Central memory CD8-positive, alpha-beta T cell (primary cell): ENCODE measurements around the gene IGF1.

ENCODE experiments used
- ATAC-seq: fragments of 150-1000 bp; cut with Tn5 transposase; replicated peaks from 2 replicates; pipeline ENCODE4 v1.10.0; 2022; ENCODE audit warnings: mild to moderate bottlenecking, moderate FRiP score, moderate number of reproducible peaks; ENCODE audit not compliant: poor library complexity, severe bottlenecking; ENCODE audit errors: extremely low read depth
- DNase-seq, 2 donors: peaks; one replicate each; pipeline ENCODE4 v3.0.0; 2021; ENCODE audit warnings: low spot score in 2 of 2
- H3K27ac Mint-ChIP-seq: one replicate; pipeline ENCODE4 v1.8.0; 2022; ENCODE audit warnings: low read depth, mild to moderate bottlenecking, moderate library complexity, mixed read lengths
- H3K27me3 Mint-ChIP-seq: one replicate; pipeline ENCODE4 v1.8.0; 2022; ENCODE audit warnings: mixed read lengths
- H3K36me3 Mint-ChIP-seq: one replicate; pipeline ENCODE4 v1.8.0; 2022; ENCODE audit warnings: mild to moderate bottlenecking, moderate library complexity, mixed read lengths; ENCODE audit not compliant: insufficient read depth
- H3K4me1 Mint-ChIP-seq: one replicate; pipeline ENCODE4 v1.8.0; 2022; ENCODE audit warnings: mixed read lengths
- H3K4me3 Mint-ChIP-seq: one replicate; pipeline ENCODE4 v1.8.0; 2022; ENCODE audit warnings: mild to moderate bottlenecking, moderate library complexity, mixed read lengths
- H3K9me3 Mint-ChIP-seq: one replicate; pipeline ENCODE4 v1.8.0; 2022; ENCODE audit warnings: mixed read lengths

The IGF1 gene

DNA sequence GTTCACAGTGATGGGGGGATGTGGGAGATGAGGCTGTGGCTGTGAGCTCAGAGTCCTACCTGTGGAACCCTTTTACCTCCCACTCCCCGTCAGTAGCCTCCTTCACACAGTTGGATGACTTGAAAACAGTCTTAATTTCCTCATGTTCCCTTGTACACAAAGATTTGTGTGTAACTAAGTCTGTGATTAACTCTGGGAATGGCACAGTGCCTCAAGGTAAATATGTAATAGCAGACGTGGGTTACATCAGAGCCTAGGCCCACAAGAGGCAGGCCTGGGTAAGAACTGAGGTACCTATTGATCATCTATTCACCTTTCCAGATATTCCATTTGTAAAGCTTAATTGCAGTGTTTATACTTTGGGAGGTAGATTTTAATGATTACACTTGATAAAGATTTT, 5.8 kb upstream of the IGF1 start:
- Mint-ChIP-seq H3K36me3 (peaks cover 2% of the 10 kb centered on the region), H3K27ac (no peak overlapping the region), H3K27me3 (peaks cover 8% of the 10 kb centered on the region), H3K4me3 (no peak overlapping the region), H3K4me1 (peaks cover 11% of the 10 kb centered on the region), H3K9me3 (no peaks in the 10 kb centered on the region)
- DNase-seq (no peak), ATAC-seq (no peak)

GRCh38 chr12:102484428-102484958, 4.1 kb upstream of the IGF1 start:
- no peaks in the 10 kb centered on the region for H3K27me3 Mint-ChIP-seq
- H3K9me3 Mint-ChIP-seq, result no peaks in the 10 kb centered on the region
- peak; percentile 16 to 21 for DNase-seq
- ATAC-seq, result peak; percentile 49
- peaks cover 2% of the 10 kb centered on the region for H3K36me3 Mint-ChIP-seq
- peaks cover 11% of the 10 kb centered on the region for H3K4me1 Mint-ChIP-seq
- no peak overlapping the region for H3K27ac Mint-ChIP-seq
- peak overlapping the region; percentile 63 for H3K4me3 Mint-ChIP-seq

- no peak for ATAC-seq
- H3K36me3 Mint-ChIP-seq, result peaks cover 2% of the 10 kb centered on the region
- no peaks in the 10 kb centered on the region for H3K27me3 Mint-ChIP-seq
- peaks cover 11% of the 10 kb centered on the region for H3K4me1 Mint-ChIP-seq
- H3K27ac Mint-ChIP-seq, result no peak overlapping the region
- H3K9me3 Mint-ChIP-seq, result no peaks in the 10 kb centered on the region
- H3K4me3 Mint-ChIP-seq, result peak overlapping the region; percentile 63
- no peak for DNase-seq
These were observed 3.7 kb upstream of the IGF1 start for GRCh38 chr12:102484017-102484416.

- H3K36me3 Mint-ChIP-seq, result peaks cover 2% of the 10 kb centered on the region
- H3K27me3 Mint-ChIP-seq, result no peaks in the 10 kb centered on the region
- no peak for DNase-seq
- H3K4me3 Mint-ChIP-seq, result no peak overlapping the region
- H3K27ac Mint-ChIP-seq, result no peak overlapping the region
- no peaks in the 10 kb centered on the region for H3K9me3 Mint-ChIP-seq
- H3K4me1 Mint-ChIP-seq, result peaks cover 11% of the 10 kb centered on the region
- ATAC-seq, result no peak
These were observed 3.1 kb upstream of the IGF1 start for GRCh38 chr12:102483466-102483865.

DNA sequence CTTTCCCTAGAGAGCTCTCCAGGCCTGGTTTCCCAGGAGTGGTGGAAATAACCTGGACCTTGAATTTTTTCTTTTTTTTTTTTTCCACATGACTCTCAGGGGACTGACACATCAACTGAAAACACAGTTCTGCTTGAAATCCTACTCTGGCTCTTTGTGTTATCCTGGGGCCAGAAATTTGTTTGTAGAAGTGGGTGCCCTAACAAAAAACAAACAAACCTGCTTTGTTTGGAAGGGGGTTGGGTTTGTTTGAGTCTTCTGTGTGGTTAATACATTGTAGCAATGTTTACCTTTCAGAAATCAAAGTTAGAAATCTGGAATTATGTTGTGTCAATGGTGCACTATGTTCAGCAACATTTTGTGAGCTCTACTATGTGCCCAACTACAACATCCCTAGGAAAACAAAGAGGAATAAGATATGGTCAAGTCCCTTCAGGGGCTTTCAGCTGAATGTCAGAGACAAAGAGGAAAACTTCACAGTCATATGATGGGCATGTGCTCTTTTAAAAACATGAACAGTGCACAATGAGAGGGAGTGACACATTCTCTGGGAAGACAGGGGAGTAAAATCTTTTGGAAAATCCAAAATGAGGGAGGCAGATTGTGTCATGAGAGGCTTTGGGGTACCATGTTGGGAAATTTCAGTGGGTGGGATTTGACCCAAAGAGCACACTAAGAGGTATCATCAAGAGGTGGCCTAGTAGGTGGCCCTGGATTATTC, 1.5 kb upstream of the IGF1 start:
- peaks cover under 1% of the 10 kb centered on the region for H3K27me3 Mint-ChIP-seq
- peaks cover 11% of the 10 kb centered on the region for H3K4me1 Mint-ChIP-seq
- DNase-seq, result no peak
- H3K4me3 Mint-ChIP-seq, result no peak overlapping the region
- H3K27ac Mint-ChIP-seq, result no peak overlapping the region
- no peaks in the 10 kb centered on the region for H3K9me3 Mint-ChIP-seq
- ATAC-seq, result no peak
- peaks cover 2% of the 10 kb centered on the region for H3K36me3 Mint-ChIP-seq

DNA sequence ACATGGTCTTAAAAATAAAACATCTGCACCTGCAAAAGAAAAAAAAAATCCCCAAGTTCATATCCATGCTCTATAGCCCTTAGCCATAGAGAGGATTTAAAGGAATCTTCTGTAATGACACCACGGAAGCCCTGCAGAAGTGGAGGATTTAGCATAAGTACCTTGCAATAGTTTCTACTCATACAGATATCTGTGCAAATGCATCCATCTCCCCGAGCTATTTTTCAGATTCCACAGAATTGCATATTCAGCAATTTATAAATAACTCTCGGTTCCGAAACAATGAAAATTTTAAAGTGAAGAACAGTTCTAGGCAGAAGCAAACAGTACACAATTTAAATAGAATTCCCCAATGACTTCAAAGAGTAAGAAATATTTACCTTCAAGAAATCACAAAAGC, 424 bp downstream of the IGF1 start:
- DNase-seq (no peak), ATAC-seq (no peak)
- H3K9me3 Mint-ChIP-seq, result no peaks in the 10 kb centered on the region
- peaks cover 15% of the 10 kb centered on the region for H3K4me1 Mint-ChIP-seq
- H3K4me3 Mint-ChIP-seq, result no peak overlapping the region
- H3K27me3 Mint-ChIP-seq, result peaks cover 19% of the 10 kb centered on the region
- H3K36me3 Mint-ChIP-seq, result peaks cover 2% of the 10 kb centered on the region
- H3K27ac Mint-ChIP-seq, result no peak overlapping the region

DNA sequence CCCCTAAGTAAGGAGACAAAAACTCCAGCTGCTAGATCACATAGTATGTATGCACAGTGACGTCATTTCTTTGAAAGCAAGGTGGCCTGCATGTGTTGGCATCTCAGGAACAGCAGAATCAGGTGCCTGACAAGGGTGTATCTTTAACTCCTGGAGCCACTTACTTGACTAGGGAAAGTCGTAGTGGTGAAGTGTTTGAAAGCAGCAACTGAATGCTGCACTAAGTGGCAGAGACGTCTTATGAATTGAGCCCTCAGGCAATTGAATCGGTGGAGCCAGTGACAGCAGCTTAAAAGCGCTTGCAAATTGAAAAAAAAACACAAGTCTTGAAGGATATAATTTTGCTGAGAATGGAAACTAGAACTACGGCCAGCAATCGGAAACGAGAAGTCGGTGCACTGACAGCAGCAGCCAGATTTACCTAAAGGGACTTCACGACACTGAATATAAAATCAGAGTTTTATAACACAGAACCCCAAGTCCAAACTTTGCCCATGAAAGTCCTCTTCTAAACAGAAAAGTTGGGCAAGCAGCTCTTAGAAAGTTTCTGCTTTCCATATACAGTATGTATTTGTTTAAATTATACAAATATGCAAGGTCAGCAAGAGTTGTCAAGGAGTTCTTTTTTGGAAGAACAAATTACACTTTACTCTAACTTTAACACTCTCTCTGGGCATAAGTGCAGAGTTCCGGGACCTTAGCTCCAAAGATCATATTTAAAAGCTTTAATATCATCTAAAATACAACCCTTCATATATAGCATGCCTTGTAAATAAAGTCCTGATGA, 1.1 kb downstream of the IGF1 start:
- Mint-ChIP-seq H3K27me3 (peaks cover 19% of the 10 kb centered on the region), H3K4me3 (no peak overlapping the region), H3K9me3 (no peaks in the 10 kb centered on the region), H3K4me1 (peaks cover 12% of the 10 kb centered on the region), H3K27ac (no peak overlapping the region), H3K36me3 (no peaks in the 10 kb centered on the region)
- DNase-seq (no peak), ATAC-seq (no peak)

DNA sequence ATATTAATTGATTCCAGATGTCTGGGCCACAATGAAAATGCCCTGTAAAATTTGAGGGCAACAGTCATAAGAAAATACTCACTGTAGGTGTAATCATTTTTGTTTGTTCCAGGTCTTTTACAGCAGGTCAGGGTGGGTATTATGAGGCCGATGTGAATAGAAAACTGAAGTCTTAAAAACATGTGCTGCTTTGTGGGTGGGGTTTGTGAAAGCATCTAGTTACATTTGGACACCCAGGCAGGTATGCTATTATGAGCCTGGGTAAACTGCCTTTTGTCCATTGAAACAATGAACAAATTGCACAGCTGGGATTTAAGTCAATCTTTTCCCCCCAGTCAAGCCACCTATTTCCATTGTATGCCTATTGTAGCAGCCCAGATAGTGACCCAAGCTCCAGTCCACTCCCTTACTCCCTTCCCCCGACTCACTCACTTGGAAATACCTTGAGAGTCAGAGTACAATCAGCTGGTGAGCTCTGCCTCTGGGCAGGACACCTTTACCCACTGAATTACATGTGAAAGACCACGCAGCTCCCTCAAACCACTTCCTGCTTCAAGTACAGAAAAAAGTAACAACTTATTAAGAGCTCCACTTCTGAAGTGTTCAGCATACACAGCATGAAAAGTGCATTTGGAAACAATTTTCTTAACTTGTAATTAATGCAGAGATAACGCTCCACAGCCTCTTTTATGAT, 1.8 kb downstream of the IGF1 start:
- Mint-ChIP-seq H3K27me3 (peaks cover 19% of the 10 kb centered on the region), H3K9me3 (no peaks in the 10 kb centered on the region), H3K27ac (no peak overlapping the region), H3K4me3 (no peak overlapping the region), H3K4me1 (peaks cover 4% of the 10 kb centered on the region), H3K36me3 (no peaks in the 10 kb centered on the region)
- peak; percentile 92 for ATAC-seq
- peak in 1 of 2 donors; percentile 43 for DNase-seq

GRCh38 chr12:102475355-102475754, 5.0 kb downstream of the IGF1 start:
- Mint-ChIP-seq H3K36me3 (no peaks in the 10 kb centered on the region), H3K4me3 (no peak overlapping the region), H3K9me3 (no peaks in the 10 kb centered on the region), H3K4me1 (peaks cover 4% of the 10 kb centered on the region), H3K27ac (no peak overlapping the region), H3K27me3 (peaks cover 19% of the 10 kb centered on the region)
- DNase-seq (no peak), ATAC-seq (no peak)

DNA sequence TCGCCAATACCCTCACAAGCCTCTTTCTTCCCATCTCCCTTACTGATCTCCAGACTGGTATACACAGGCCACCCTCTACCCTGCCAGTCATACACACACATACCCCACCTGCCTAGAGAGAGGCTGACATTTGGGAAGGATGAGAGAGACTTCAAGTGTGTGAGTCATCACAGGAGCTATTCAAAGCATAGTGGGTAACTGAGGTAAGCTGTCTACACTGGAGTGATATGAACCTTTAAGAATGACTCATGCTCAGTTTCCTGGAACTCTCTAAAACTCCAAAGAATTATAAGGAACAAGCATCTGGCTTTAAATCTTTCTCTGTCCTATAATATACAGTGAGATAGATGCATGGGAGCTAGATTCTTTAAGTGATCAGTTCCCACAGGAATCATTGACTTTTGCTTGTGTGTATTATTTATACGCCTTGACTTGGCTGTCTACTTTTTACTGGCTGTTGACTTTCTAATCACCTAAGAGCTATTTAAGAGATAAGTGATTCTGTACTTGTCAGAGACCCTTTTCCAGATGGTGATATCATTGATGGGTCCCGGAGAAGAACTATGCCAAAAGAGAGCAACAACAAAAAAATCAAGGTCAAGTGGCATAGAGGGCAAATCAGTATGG, 5.8 kb downstream of the IGF1 start:
- H3K27me3 Mint-ChIP-seq, result peaks cover 19% of the 10 kb centered on the region
- H3K36me3 Mint-ChIP-seq, result no peaks in the 10 kb centered on the region
- ATAC-seq (no peak), DNase-seq (no peak)
- H3K9me3 Mint-ChIP-seq, result no peaks in the 10 kb centered on the region
- H3K27ac Mint-ChIP-seq, result no peak overlapping the region
- peaks cover 4% of the 10 kb centered on the region for H3K4me1 Mint-ChIP-seq
- H3K4me3 Mint-ChIP-seq, result no peak overlapping the region

DNA sequence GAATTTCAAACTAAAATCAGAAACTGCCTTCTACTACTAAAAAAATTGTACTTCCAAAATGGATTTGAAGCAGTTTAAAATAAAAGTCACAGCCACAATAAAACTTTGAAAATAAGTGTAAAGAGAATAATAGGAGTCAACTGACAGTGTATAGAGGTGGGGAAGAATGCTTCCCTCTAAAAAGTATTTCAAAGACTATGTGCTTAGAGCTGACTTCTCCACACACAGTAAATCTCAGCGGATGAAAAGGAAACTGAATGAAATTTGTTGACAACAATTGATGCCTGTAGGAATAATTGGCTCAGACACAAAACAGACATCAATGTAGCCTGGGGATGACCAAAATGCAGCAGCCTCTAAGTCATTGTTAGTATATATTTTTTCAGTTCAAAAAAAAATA, 7.9 kb downstream of the IGF1 start:
- ATAC-seq, result no peak
- H3K27me3 Mint-ChIP-seq, result peaks cover 37% of the 10 kb centered on the region
- DNase-seq, result no peak
- no peaks in the 10 kb centered on the region for H3K36me3 Mint-ChIP-seq
- no peak overlapping the region for H3K27ac Mint-ChIP-seq
- H3K4me1 Mint-ChIP-seq, result peaks cover 4% of the 10 kb centered on the region
- no peaks in the 10 kb centered on the region for H3K9me3 Mint-ChIP-seq
- no peak overlapping the region for H3K4me3 Mint-ChIP-seq

DNA sequence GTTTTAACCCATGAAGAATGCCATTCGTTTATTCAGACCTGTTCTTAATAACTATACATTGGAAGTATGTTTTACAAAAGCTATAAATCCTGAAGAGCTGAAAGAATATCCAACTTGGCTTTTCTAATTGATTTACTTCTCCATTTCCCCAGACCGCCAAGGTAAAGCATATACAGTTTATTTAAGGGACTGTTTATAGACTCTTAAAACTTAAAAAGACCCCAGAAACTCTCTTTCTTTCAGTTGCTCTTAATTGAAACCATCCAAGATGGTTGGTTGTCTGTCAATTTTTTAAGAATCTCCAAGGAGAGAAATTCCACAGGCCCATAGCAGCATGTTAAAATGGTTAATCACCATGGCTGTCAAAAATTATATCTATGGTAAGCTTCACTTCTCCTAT, 8.8 kb downstream of the IGF1 start:
- Mint-ChIP-seq H3K27me3 (peaks cover 40% of the 10 kb centered on the region), H3K4me3 (no peak overlapping the region), H3K27ac (no peak overlapping the region), H3K36me3 (peaks cover 1% of the 10 kb centered on the region), H3K4me1 (peaks cover 4% of the 10 kb centered on the region), H3K9me3 (no peaks in the 10 kb centered on the region)
- DNase-seq (no peak), ATAC-seq (no peak)
